ENCODE measurements around the gene RAB1B.

Gene RAB1B

GRCh38 chr11:66325263-66325671 is 56.8 kb downstream of the RAB1B start:
- no peak for DNase-seq

- DNase-seq, result peak; percentile 56
Observed at GRCh38 chr11:66326261-66327111, 58.0 kb downstream of the RAB1B start.
